NB4 (cell line): ENCODE results near the gene KLK6.

Experiments
- POLR2A ChIP-seq: IDR thresholded peaks from 2 replicates; pipeline ENCODE4 v1.6.1; 2011; ENCODE audit warnings: mild to moderate bottlenecking; ENCODE audit not compliant: insufficient read length; ENCODE audit errors: extremely low read depth
- TF ChIP-seq, protein P1 (sequence below): IDR thresholded peaks from one replicate; pipeline ENCODE4 v1.5.1; 2012; ENCODE audit warnings: low read depth, low read length

DNA sequence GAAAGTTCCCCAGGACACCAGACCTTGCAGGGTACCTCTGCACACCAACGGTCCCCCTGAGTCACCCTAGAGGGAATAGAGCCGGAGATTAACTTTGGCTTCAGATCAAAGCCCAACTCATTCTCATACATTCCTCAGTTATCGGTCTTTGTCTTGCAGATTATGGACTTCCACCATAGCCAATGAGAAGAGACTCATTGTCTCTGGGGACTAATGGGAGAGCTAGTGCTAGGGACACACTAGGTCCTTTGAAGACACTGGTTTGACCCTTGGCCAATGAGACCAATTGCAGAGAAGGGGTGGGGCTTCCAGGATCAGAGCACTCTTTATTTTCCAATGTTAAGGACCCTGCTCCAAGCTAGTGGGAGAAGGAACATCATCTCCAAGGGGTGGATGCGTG lies 8.2 kb upstream of the KLK6 start:
- TF ChIP-seq, protein P1, sequence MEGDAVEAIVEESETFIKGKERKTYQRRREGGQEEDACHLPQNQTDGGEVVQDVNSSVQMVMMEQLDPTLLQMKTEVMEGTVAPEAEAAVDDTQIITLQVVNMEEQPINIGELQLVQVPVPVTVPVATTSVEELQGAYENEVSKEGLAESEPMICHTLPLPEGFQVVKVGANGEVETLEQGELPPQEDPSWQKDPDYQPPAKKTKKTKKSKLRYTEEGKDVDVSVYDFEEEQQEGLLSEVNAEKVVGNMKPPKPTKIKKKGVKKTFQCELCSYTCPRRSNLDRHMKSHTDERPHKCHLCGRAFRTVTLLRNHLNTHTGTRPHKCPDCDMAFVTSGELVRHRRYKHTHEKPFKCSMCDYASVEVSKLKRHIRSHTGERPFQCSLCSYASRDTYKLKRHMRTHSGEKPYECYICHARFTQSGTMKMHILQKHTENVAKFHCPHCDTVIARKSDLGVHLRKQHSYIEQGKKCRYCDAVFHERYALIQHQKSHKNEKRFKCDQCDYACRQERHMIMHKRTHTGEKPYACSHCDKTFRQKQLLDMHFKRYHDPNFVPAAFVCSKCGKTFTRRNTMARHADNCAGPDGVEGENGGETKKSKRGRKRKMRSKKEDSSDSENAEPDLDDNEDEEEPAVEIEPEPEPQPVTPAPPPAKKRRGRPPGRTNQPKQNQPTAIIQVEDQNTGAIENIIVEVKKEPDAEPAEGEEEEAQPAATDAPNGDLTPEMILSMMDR = no peak
- no peak for TF ChIP-seq POLR2A
